Fibroblast of pulmonary artery (primary cell): Measurements from ENCODE around the gene RTP5.

Experiments
- DNase-seq: peaks from one replicate; pipeline ENCODE4 v3.0.0-alpha.2; 2010; ENCODE audit warnings: low read depth
- H3K4me3 ChIP-seq: replicated peaks from 2 replicates; pipeline ENCODE4 v1.5.1; 2011; ENCODE audit warnings: low read depth, mild to moderate bottlenecking, control low read depth, low read length, moderate library complexity
- TF ChIP-seq, protein P1 (sequence below): IDR thresholded peaks from 2 replicates; pipeline ENCODE4 v1.5.1; 2011; ENCODE audit warnings: mild to moderate bottlenecking, control low read depth, low read length, inconsistent platforms; ENCODE audit errors: missing control alignments

The RTP5 gene

DNA sequence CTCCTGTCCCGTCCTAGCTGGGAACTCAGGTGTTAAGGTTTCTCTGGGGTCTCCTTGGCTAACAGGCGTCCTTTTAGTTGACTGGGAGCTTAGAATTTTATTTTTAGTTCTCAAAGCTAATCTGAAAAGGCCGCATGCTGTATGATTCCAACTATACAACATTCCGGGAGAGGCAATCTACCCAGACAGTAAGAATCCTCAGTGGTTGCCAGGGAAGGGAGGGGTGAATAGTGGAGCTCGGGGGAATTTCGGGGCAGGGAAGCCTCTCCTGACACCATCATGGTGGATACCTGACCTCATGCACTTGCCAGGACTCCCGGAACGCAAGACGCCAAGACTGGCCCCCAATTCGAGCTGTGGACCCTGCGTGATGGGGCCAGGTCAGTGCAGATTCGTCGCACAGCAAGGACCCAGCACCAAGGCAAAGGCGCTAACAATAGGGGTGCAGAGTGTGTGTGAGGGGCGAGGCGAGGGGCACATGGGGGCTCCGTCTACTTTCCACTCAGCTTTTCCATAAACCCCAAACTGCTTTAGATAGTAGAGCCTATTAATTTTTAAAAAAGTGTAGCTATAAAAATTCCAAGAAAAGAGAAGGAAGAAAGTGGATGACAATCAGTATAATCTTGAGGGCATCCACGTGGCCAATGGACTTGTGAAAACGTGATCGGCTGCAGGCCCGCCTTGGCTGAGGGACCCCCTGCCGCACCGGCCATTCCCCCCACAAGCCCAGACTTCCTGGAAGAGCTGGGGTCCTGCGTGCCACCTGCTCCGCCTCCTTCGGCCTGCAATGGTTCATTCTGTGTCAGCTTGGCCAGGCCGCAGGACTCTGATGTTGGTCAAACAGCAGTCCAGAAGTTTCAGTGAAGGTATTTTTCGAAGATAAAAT, 28.1 kb upstream of the RTP5 start:
- TF ChIP-seq, protein P1, sequence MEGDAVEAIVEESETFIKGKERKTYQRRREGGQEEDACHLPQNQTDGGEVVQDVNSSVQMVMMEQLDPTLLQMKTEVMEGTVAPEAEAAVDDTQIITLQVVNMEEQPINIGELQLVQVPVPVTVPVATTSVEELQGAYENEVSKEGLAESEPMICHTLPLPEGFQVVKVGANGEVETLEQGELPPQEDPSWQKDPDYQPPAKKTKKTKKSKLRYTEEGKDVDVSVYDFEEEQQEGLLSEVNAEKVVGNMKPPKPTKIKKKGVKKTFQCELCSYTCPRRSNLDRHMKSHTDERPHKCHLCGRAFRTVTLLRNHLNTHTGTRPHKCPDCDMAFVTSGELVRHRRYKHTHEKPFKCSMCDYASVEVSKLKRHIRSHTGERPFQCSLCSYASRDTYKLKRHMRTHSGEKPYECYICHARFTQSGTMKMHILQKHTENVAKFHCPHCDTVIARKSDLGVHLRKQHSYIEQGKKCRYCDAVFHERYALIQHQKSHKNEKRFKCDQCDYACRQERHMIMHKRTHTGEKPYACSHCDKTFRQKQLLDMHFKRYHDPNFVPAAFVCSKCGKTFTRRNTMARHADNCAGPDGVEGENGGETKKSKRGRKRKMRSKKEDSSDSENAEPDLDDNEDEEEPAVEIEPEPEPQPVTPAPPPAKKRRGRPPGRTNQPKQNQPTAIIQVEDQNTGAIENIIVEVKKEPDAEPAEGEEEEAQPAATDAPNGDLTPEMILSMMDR: no peak
- DNase-seq: no peak
- no peak overlapping the region for H3K4me3 ChIP-seq

DNA sequence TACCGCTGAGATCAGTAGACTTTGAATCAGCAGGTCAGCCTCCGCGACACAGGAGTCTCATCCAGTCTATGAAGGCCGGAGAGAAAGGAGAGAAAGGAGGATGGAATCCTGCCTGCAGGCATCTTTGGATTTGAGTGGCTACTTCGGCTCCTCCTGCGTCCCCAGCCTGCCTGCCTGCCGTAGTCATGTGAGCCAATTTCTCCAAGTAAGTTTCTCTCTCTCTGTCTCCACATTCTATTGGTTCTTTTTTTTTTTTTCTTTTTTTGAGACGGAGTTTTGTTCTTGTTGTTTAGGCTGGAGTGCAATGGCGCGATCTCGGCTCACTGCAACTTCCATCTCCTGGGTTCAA, 27.5 kb upstream of the RTP5 start:
- no peak for DNase-seq
- TF ChIP-seq, protein P1: no peak
- no peak overlapping the region for H3K4me3 ChIP-seq

DNA sequence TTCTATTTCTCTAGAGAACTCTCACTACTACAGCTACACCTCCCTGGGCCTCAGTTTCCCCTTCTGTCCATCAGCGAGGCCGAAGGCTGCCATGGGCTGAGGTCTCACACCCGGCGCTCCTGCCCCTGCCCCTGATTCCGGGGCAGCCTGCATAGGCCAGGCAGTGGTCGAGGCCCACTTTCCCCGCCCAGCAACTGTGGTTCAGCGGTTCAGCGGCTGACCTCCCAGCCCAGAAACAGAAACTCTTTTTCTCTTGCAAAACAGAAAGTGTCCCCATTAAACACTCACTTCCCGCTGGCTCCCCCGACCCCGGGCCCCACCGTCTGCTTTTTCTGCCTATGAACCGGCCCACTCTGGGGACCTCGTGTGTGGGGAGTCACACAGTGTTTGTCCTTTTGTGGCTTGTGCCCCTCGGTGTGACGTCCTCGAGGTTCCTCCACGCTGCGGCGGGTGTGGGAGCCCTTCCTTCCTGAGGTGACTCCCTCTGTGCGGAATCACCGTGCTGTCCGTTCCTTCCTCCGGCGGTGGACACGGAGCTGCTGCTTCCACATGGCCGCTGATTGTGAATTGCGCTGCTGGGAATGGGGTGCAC, 26.8 kb upstream of the RTP5 start:
- H3K4me3 ChIP-seq: no peak overlapping the region
- no peak for DNase-seq

DNA sequence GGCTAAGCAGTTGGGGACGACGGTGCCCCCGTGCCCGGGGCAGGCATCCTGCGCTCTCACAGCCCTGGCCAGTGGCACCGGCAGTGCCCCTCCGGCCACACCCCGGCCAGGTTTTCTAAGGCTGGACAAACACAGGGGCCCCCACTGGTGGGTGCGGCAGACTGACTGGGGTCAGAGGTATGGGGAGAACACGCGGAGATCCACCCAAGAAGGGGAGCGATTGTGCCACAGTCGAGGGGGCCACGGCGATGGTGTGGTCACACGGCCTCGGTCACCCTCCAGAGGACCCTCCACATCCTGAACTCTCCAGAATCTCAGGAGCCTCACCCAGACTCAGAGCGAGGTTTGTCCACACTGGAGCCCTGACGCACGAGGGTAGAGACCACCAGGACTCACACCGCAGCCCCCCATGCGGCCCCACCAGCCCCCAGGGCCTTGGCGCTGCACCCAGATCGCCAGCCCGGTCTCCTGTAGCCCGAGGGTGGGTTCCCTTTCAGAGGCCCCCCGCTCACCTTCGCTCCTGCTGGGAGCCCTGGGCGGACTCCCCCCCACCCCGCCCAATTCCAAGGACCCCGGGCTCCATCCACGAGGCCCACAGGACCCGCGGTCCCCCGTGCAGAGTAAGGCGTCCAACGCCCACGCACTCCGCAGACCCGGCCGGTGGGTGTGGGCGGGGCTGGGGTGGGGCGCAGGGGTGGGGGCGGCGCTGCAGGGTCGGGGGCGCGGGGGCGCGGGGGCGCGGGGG, 26.0 kb upstream of the RTP5 start:
- no peak overlapping the region for H3K4me3 ChIP-seq
- DNase-seq: no peak
- TF ChIP-seq, protein P1: no peak

More for the DNA sequence above, 26.8 kb upstream of the RTP5 start:
- TF ChIP-seq, protein P1: no peak

DNA sequence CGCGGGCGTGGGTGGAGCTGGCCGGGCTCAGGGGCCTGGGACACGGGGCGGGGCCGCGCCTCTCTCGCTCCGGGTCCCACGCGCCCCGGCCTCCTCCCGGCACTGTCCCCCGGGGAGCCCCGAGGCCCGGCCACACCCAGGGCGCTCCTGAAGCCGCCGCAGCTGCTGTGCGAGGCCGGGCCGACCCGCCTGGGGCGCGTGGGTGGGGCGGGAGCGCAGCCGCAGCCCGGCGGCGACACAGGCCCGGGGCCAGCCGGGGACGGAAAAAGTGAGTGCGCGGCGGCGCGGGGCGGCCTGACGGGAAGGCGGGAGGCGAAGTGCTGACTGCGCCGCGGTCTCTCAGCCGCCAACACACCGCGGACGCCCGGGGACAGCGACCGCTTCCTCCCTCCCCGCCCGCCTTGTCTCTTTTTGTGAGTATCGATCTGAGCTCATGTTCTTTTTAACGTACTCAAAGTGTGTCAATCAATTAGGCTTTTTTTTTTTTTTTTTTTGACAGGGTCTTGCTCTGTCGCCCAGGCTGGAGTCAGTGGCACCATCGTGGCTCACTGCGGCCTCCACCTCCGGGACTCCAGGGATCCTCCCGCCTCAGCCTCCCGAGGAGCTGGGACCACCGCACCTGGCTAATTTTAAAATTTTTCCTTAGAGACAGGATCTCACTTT, 25.3 kb upstream of the RTP5 start:
- DNase-seq: peak; percentile 40
- TF ChIP-seq, protein P1: no peak
- H3K4me3 ChIP-seq: peak overlapping the region; percentile 28

DNA sequence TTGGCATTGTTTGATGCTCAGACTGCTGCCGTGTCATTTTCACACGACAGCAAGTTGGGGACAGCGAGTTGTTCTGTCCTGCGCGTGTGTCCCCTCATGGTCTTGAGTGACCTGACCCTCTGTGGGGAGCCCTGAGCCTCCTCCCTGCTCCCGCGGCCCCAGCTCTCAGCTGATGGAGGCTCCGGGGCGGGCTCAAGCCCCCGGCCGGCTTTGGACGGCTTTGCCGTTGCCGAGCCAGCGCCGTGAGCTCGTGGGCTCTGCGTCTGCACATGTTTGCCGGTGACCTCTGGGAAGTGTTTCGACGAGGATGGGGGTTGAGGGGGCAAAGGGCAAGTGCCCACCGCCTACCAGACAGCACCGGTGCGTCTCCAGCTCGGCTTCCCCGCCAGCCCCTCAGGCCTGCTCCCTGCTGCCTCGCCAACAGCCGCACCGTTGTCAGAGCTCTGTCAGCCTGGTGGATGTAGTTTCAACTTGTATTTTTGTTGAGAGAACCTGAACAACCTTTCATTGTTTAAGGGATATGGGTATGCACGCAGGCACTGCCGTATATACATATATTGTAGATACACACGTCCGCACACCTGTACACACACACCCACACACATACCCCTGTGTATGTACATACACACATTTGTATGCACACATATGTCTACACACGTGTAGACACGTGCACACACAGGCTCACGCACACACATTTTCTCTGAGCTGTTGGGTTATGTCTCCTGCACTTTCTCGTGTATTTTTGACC, 24.5 kb upstream of the RTP5 start:
- H3K4me3 ChIP-seq: no peak overlapping the region
- DNase-seq: no peak
- TF ChIP-seq, protein P1: no peak
